HL-60 (cell line): Measurements from ENCODE around the gene RCBTB2.

Experiments used
- DNase-seq, 2 experiments: peaks; one replicate each; pipeline ENCODE4 v3.0.0-alpha.2; 2010 to 2020; ENCODE audit warnings: low read depth in 1 of 2, low spot score in 1 of 2
- H3K27ac ChIP-seq: fragments of 250-450 bp; sonication (Bioruptor Pico); replicated peaks from 2 replicates; pipeline ENCODE4 v1.5.1; 2020; ENCODE audit warnings: mild to moderate bottlenecking, moderate library complexity
- H3K27me3 ChIP-seq: fragments of 250-450 bp; sonication (Bioruptor Pico); 2 replicates; pipeline ENCODE4 v1.5.1; 2021; ENCODE audit warnings: mild to moderate bottlenecking, moderate library complexity; ENCODE audit not compliant: insufficient read depth, poor library complexity, severe bottlenecking
- H3K4me3 ChIP-seq: replicated peaks from 2 replicates; pipeline ENCODE4 v1.5.1; 2011; ENCODE audit warnings: mild to moderate bottlenecking, control low read depth, low read length; ENCODE audit not compliant: insufficient read depth
- CTCF ChIP-seq: IDR thresholded peaks from one replicate; pipeline ENCODE4 v1.5.1; 2011; ENCODE audit warnings: low read length, control low read depth, inconsistent platforms; ENCODE audit not compliant: insufficient read depth
- GABPA ChIP-seq: IDR thresholded peaks from 2 replicates; pipeline ENCODE4 v1.6.1; 2012; ENCODE audit warnings: low read depth
- POLR2AphosphoS5 ChIP-seq: IDR thresholded peaks from 2 replicates; pipeline ENCODE4 v1.6.1; 2012; ENCODE audit warnings: low read depth
- SPI1 ChIP-seq: IDR thresholded peaks from 2 replicates; pipeline ENCODE4 v1.6.1; 2012; ENCODE audit warnings: low read depth, mild to moderate bottlenecking, borderline replicate concordance
- TF ChIP-seq, protein P1 (sequence below): IDR thresholded peaks from 2 replicates; pipeline ENCODE4 v1.6.1; 2012; ENCODE audit warnings: low read depth; ENCODE audit not compliant: insufficient replicate concordance

The RCBTB2 gene

GRCh38 chr13:48551329-48551728 lies 18.4 kb upstream of the RCBTB2 start:
- TF ChIP-seq, protein P1, sequence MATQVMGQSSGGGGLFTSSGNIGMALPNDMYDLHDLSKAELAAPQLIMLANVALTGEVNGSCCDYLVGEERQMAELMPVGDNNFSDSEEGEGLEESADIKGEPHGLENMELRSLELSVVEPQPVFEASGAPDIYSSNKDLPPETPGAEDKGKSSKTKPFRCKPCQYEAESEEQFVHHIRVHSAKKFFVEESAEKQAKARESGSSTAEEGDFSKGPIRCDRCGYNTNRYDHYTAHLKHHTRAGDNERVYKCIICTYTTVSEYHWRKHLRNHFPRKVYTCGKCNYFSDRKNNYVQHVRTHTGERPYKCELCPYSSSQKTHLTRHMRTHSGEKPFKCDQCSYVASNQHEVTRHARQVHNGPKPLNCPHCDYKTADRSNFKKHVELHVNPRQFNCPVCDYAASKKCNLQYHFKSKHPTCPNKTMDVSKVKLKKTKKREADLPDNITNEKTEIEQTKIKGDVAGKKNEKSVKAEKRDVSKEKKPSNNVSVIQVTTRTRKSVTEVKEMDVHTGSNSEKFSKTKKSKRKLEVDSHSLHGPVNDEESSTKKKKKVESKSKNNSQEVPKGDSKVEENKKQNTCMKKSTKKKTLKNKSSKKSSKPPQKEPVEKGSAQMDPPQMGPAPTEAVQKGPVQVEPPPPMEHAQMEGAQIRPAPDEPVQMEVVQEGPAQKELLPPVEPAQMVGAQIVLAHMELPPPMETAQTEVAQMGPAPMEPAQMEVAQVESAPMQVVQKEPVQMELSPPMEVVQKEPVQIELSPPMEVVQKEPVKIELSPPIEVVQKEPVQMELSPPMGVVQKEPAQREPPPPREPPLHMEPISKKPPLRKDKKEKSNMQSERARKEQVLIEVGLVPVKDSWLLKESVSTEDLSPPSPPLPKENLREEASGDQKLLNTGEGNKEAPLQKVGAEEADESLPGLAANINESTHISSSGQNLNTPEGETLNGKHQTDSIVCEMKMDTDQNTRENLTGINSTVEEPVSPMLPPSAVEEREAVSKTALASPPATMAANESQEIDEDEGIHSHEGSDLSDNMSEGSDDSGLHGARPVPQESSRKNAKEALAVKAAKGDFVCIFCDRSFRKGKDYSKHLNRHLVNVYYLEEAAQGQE: no peak
- TF ChIP-seq POLR2AphosphoS5: no peak
- TF ChIP-seq CTCF: no peak
- TF ChIP-seq SPI1: no peak
- TF ChIP-seq GABPA: no peak
- H3K27ac ChIP-seq: no peak overlapping the region
- H3K27me3 ChIP-seq: no peaks in the 10 kb centered on the region
- no peak for DNase-seq
- no peak overlapping the region for H3K4me3 ChIP-seq

DNA sequence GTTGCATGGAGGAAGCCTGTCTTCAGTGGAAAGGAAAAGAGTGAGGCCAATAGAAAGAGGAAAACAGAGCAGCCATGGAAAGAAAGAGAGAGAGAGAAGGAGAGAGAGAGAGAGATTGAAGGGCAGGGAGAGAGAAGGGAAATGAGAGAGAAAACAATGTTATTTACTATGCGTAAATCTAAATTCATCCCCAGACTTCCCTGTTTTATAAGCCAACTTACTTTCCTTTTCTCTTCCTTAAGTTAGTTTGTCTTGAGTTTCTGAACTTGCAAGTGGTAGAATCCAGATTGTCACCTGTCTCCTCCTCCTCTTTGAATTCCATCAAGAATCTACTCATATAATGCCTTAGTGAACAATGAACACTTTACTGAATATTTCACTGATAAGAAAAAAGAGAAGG lies 16.8 kb upstream of the RCBTB2 start:
- no peak overlapping the region for H3K27ac ChIP-seq
- no peak for DNase-seq
- H3K4me3 ChIP-seq: no peak overlapping the region
- no peaks in the 10 kb centered on the region for H3K27me3 ChIP-seq
- TF ChIP-seq POLR2AphosphoS5 (no peak), SPI1 (no peak), GABPA (no peak), CTCF (no peak)
- TF ChIP-seq, protein P1: no peak

- Histone ChIP-seq H3K27ac (no peak overlapping the region), H3K4me3 (no peak overlapping the region), H3K27me3 (no peaks in the 10 kb centered on the region)
- DNase-seq: no peak
- TF ChIP-seq CTCF (no peak), POLR2AphosphoS5 (no peak)
- TF ChIP-seq, protein P1: no peak
These were observed 14.8 kb upstream of the RCBTB2 start for GRCh38 chr13:48547663-48548092.
